Activated T-helper 2 cell treated with anti-CD3 and anti-CD28 coated beads, Interferon-gamma antibody, Interleukin-2, Interleukin-4, amounts not matched to agents 10 μg/mL and 5 μg/mL and 100 μg/mL, durations not matched to agents 14 hours and 24 hours and 36 hours (primary cell): ENCODE measurements around the gene ASIP. TPM values are rescaled to one million over a fixed set of nuclear protein-coding genes. Genes with fewer than 3 reads are reported as not detected.
"Not testable (repeated sequence)": the region's sequence is repeated elsewhere in the genome, so short reads cannot be mapped to it uniquely, and the experiment has no call there.

Experiments used
- DNase-seq: peaks from one replicate; pipeline ENCODE4 v3.0.0; 2021; ENCODE audit warnings: low spot score
- H3K27ac Mint-ChIP-seq: one replicate; pipeline ENCODE4 v1.8.0; 2021; ENCODE audit warnings: mixed read lengths
- H3K27me3 Mint-ChIP-seq: one replicate; pipeline ENCODE4 v1.8.0; 2021; ENCODE audit warnings: low read depth, mixed read lengths
- H3K36me3 Mint-ChIP-seq: one replicate; pipeline ENCODE4 v1.8.0; 2021; ENCODE audit warnings: low read depth, mixed read lengths
- H3K4me1 Mint-ChIP-seq: one replicate; pipeline ENCODE4 v1.8.0; 2021; ENCODE audit warnings: low read depth, mixed read lengths
- H3K4me3 Mint-ChIP-seq: one replicate; pipeline ENCODE4 v1.8.0; 2021; ENCODE audit warnings: low read depth, mild to moderate bottlenecking, moderate library complexity, mixed read lengths
- H3K9me3 Mint-ChIP-seq: one replicate; pipeline ENCODE4 v1.8.0; 2021; ENCODE audit warnings: mixed read lengths
- intact Hi-C: fragments of 100-400 bp; cut with micrococcal nuclease; formaldehyde crosslinking; loops from one replicate; pipeline ENCODE4 v1.15.1; 2023
- total RNA-seq: library from RNA; stranded (reverse); gene quantifications from 2 replicates; pipeline ENCODE4 v1.2.3, GENCODE V29; 2022

Gene ASIP
- total RNA-seq, 1 donor from 2014 or later = not detected

DNA sequence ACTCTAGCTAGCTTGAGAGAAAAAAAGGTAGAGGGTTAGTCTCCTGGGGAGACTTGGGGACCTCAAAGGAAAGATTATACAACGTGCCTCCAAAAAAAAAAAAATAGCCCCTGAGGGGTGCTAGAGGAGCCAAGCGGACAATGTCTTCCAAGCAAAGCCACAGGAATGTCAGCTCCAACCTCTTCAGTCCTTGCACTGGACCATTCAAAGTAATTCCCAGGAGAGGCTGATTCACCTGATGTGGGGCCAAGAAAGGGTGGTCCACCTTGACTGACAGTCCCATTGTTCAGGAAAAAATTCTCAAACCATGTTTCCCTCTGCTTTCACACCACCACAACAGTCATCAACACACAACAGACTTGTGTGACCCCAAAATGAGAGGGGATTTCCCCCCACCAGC, 30.7 kb downstream of the ASIP start:
- no peak for DNase-seq
- no peak overlapping the region for H3K27ac Mint-ChIP-seq
- peaks cover 5% of the 10 kb centered on the region for H3K4me1 Mint-ChIP-seq
- intact Hi-C loops = no loop called here
- no peaks in the 10 kb centered on the region for H3K27me3 Mint-ChIP-seq
- H3K36me3 Mint-ChIP-seq = peaks cover 30% of the 10 kb centered on the region
- no peak overlapping the region for H3K4me3 Mint-ChIP-seq
- no peaks in the 10 kb centered on the region for H3K9me3 Mint-ChIP-seq

- H3K27me3 Mint-ChIP-seq = no peaks in the 10 kb centered on the region
- H3K4me3 Mint-ChIP-seq = no peak overlapping the region
- H3K9me3 Mint-ChIP-seq = no peaks in the 10 kb centered on the region
- no peak for DNase-seq
- peaks cover 47% of the 10 kb centered on the region for H3K36me3 Mint-ChIP-seq
- H3K27ac Mint-ChIP-seq = no peak overlapping the region
- peaks cover 3% of the 10 kb centered on the region for H3K4me1 Mint-ChIP-seq
- intact Hi-C loops = no loop called here
These were observed 33.5 kb downstream of the ASIP start for GRCh38 chr20:34274694-34275093.

DNA sequence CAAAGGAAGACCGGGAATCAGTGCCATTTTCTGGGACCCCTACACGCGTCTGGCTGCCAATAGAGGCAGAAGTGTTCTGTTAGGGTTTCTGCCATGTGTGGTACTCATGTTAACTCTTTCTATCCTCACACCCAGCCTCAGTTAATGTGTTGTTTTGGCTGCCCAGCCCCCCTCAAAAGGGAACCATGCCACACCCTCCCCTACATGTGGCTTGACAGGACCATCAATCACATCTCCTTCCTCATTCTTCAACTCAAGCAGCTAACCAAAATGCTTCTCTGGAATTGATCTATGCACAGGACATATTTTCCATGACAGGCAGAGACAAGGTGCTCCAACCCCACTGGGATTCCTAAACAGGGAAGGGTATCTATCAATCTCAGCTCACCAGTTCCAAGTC, 40.0 kb downstream of the ASIP start:
- Mint-ChIP-seq H3K4me1 (no peaks in the 10 kb centered on the region), H3K4me3 (no peak overlapping the region), H3K27me3 (no peaks in the 10 kb centered on the region), H3K36me3 (peaks cover 68% of the 10 kb centered on the region), H3K9me3 (no peaks in the 10 kb centered on the region), H3K27ac (no peak overlapping the region)
- intact Hi-C loops = no loop called here
- no peak for DNase-seq

DNA sequence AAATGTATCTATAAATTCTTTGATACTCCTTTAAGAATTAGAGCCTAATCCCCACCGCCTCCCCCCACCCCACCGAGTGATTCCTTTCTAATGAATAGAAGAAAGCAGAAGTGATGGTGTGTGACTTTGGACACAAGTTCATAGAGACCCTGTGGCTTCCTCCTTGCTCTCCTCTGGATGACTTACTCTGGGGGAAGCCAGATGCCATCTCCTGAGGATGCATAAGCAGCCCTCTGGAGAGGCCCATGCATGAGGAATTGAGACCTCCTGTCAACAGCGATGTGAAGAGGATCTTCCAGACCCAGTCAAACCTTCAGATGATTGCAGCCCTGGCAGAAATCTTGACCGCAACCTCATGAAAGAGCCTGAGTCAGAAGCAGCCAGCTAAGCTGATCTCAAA, 40.8 kb downstream of the ASIP start:
- Mint-ChIP-seq H3K4me3 (no peak overlapping the region), H3K36me3 (peaks cover 70% of the 10 kb centered on the region), H3K9me3 (no peaks in the 10 kb centered on the region), H3K4me1 (no peaks in the 10 kb centered on the region), H3K27ac (no peak overlapping the region), H3K27me3 (no peaks in the 10 kb centered on the region)
- DNase-seq = no peak
- intact Hi-C loops = no loop called here

GRCh38 chr20:34283844-34284243, 42.6 kb downstream of the ASIP start:
- intact Hi-C loops = no loop called here
- Mint-ChIP-seq H3K36me3 (peaks cover 71% of the 10 kb centered on the region), H3K9me3 (no peaks in the 10 kb centered on the region), H3K27me3 (no peaks in the 10 kb centered on the region), H3K27ac (no peak overlapping the region), H3K4me3 (no peak overlapping the region), H3K4me1 (no peaks in the 10 kb centered on the region)
- DNase-seq = no peak

DNA sequence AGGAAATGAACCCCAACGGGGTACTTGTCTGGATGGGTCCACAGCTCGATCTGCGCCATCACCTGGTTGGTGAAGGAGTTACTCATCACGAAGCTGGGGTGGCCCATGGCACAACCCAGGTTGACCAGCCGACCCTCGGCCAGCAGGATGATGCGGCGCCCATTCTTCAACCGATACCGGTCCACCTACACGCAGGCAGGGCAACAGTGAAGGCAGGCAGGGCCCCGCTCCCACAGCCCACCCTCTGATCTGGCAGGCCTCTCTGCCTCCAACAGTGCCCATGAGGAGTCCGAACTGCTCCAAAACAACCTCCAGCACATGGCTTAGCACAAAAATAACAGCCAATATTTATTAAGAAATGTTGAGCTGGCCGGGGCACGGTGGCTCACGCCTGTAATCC, 44.2 kb downstream of the ASIP start:
- H3K27ac Mint-ChIP-seq = no peak overlapping the region
- intact Hi-C loops = no loop called here
- peaks cover 68% of the 10 kb centered on the region for H3K36me3 Mint-ChIP-seq
- H3K4me3 Mint-ChIP-seq = no peak overlapping the region
- H3K9me3 Mint-ChIP-seq = no peaks in the 10 kb centered on the region
- DNase-seq = no peak
- H3K4me1 Mint-ChIP-seq = no peaks in the 10 kb centered on the region
- no peaks in the 10 kb centered on the region for H3K27me3 Mint-ChIP-seq

DNA sequence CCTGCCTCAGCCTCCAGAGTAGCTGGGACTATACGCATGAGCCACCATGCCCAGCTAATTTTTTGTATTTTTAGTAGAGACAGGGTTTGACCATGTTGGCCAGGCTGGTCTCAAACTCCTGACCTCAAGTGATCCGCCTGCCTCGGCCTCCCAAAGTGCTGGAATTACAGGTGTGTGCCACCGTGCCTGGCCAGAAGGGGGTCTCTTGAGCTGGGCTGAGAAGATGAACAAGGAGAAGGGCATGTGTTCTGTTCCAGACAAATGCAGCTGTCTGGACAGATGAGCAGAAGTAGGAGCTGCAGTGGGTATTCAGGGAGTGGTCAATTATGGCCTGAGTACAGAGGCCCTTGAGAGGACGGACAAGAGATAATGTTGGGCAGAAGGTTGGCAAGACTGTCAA, 46.3 kb downstream of the ASIP start:
- DNase-seq, H3K4me3 Mint-ChIP-seq, H3K27ac Mint-ChIP-seq, intact Hi-C loops, H3K27me3 Mint-ChIP-seq, H3K9me3 Mint-ChIP-seq, H3K4me1 Mint-ChIP-seq: not testable (repeated sequence)
- peaks cover 71% of the 10 kb centered on the region for H3K36me3 Mint-ChIP-seq

GRCh38 chr20:34290471-34290870, 49.2 kb downstream of the ASIP start:
- intact Hi-C loops = no loop called here

DNA sequence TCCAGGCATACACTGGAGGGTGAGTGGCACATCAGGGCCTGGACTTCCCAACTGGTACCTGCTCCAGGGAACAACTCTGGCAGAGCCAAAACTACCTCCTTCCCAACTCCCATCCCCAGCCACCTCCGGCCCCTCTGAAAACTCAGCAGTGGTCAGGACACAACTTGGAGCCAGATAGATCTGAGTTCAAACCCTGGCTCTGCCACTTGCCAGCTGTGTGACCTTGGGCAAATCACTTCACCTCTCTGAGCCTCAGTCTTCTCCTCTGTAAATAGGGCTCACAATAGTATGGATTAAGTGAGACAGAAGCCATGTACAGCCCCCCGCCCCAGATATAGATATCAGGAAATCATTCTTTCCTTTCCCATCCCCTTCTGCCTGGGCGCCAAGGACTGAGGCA, 51.3 kb downstream of the ASIP start:
- Mint-ChIP-seq H3K4me3 (no peak overlapping the region), H3K9me3 (no peaks in the 10 kb centered on the region), H3K4me1 (no peaks in the 10 kb centered on the region), H3K36me3 (peaks cover 63% of the 10 kb centered on the region), H3K27ac (no peak overlapping the region), H3K27me3 (no peaks in the 10 kb centered on the region)
- no peak for DNase-seq
- intact Hi-C loops = no loop called here

More at GRCh38 chr20:34290471-34290870, 49.2 kb downstream of the ASIP start:
- no peak for DNase-seq
- Mint-ChIP-seq H3K4me3 (no peak overlapping the region), H3K9me3 (no peaks in the 10 kb centered on the region), H3K36me3 (peaks cover 67% of the 10 kb centered on the region), H3K27ac (no peak overlapping the region), H3K4me1 (no peaks in the 10 kb centered on the region), H3K27me3 (no peaks in the 10 kb centered on the region)

DNA sequence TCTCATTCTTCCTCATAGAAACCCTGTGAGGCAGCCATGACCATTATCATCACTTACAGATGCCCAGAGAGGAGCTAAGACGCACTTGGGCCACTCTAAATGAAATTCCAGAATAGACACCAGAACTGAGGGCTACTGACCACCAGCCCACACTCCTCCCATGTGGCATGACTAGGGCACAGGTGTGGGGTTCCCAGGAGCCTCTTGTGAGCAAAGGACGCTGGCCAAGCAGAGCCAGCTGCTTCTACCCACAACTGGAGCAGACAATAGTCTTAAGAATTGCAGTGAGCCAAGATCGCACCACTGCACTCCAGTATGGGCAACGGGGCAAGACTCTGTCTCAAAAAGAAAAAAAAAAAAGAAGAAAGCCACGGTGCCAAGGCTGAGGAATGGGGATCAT, 51.9 kb downstream of the ASIP start:
- Mint-ChIP-seq H3K4me3 (no peak overlapping the region), H3K27me3 (no peaks in the 10 kb centered on the region), H3K36me3 (peaks cover 57% of the 10 kb centered on the region), H3K9me3 (no peaks in the 10 kb centered on the region), H3K27ac (peak overlapping the region; percentile 30), H3K4me1 (no peaks in the 10 kb centered on the region)
- no peak for DNase-seq
- intact Hi-C loops = no loop called here

DNA sequence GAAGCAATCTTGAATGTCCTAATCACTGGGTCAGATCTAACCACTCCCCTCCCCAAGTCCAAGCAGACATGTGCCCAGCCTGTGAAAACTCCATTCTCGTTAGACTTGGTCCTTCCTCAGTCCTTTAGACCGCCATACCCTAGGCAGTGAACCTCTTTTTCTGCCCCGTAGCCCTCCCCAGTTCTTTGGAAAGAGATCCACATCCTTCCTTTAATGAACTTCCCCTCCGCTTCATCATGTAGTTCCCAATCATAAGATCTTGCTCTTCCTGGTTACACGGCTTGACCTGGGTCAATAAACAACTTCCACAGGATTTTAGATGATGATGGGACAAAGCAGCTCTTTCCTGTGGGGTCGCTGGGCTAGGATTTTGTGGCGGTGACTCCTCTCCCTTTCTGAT, 52.4 kb downstream of the ASIP start:
- no peaks in the 10 kb centered on the region for H3K4me1 Mint-ChIP-seq
- DNase-seq = no peak
- intact Hi-C loops = no loop called here
- H3K4me3 Mint-ChIP-seq = no peak overlapping the region
- no peak overlapping the region for H3K27ac Mint-ChIP-seq
- no peaks in the 10 kb centered on the region for H3K9me3 Mint-ChIP-seq
- peaks cover 52% of the 10 kb centered on the region for H3K36me3 Mint-ChIP-seq
- H3K27me3 Mint-ChIP-seq = no peaks in the 10 kb centered on the region

DNA sequence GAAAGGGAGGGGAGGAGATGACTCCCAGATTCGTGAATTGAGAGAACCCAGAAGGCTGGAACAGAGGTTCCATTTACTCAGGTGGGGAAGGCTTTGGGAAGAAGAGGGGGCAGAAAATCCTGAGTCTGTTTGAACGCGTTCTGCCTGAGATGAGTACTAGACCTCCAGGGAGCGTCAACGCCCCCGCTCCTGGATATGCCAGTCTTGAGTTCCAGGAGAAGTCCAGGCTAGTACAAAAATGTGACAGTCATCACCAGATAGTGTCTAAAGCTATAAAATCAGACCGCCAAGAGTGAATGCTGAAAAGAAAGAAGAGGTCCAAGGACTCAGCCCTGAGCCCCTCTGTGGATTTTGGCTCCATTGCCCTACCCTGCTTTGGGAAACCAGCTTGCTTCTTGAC, 53.3 kb downstream of the ASIP start:
- H3K4me1 Mint-ChIP-seq = no peaks in the 10 kb centered on the region
- intact Hi-C loops = no loop called here
- H3K27ac Mint-ChIP-seq = no peak overlapping the region
- peaks cover 48% of the 10 kb centered on the region for H3K36me3 Mint-ChIP-seq
- H3K4me3 Mint-ChIP-seq = no peak overlapping the region
- H3K27me3 Mint-ChIP-seq = no peaks in the 10 kb centered on the region
- DNase-seq = no peak
- no peaks in the 10 kb centered on the region for H3K9me3 Mint-ChIP-seq

DNA sequence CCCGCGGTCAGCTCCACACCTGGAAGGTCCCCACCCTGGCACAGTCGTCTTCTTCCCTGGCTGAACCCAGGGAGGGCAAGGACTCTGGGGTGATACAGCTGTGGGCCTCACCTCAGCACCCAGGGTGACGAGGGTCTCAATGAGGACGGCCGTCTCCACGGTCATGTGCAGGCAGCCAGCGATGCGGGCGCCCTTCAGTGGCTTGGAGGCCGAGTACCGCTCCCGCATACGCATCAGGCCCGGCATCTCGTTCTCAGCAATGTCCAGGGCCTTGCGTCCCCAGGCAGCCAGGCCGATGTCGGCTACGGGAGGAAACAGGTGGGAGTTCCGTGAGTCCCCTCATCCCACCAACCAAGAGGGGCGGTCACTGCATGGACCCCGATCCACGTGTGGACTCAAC, 54.1 kb downstream of the ASIP start:
- Mint-ChIP-seq H3K9me3 (no peaks in the 10 kb centered on the region), H3K4me3 (no peak overlapping the region), H3K4me1 (no peaks in the 10 kb centered on the region), H3K27ac (no peak overlapping the region), H3K27me3 (no peaks in the 10 kb centered on the region), H3K36me3 (peaks cover 42% of the 10 kb centered on the region)
- intact Hi-C loops = no loop called here
- no peak for DNase-seq

DNA sequence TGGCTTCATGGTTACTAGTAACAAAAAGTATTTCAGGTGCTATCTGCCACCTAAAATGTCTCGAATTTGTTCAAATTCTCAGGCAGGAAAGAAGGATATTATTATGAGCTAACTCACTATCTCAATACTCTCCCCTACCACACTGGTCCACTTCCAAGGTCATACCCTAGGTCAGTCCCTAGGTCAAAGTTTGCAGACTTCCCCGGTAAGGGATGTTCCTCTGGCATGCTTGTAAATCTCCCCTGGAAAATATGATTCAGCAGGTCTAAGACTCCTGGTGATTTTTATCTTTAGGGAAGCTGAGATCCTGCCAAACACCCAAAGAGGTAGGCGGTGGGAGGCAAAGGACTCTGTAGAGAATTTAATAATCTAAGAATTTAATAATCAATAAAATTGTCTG, 55.2 kb downstream of the ASIP start:
- intact Hi-C loops = no loop called here
- Mint-ChIP-seq H3K27me3 (no peaks in the 10 kb centered on the region), H3K27ac (no peak overlapping the region), H3K36me3 (peaks cover 32% of the 10 kb centered on the region), H3K4me1 (peaks cover 4% of the 10 kb centered on the region), H3K9me3 (no peaks in the 10 kb centered on the region), H3K4me3 (no peak overlapping the region)
- no peak for DNase-seq
